GM12872 (cell line): ENCODE results near the gene HEATR5A.

ENCODE experiments used
- TF ChIP-seq, protein P1 (sequence below): IDR thresholded peaks from 3 replicates; pipeline ENCODE4 v1.5.1; 2011; ENCODE audit warnings: low read depth, mild to moderate bottlenecking, low read length, moderate library complexity; ENCODE audit not compliant: insufficient read depth

Gene HEATR5A

DNA sequence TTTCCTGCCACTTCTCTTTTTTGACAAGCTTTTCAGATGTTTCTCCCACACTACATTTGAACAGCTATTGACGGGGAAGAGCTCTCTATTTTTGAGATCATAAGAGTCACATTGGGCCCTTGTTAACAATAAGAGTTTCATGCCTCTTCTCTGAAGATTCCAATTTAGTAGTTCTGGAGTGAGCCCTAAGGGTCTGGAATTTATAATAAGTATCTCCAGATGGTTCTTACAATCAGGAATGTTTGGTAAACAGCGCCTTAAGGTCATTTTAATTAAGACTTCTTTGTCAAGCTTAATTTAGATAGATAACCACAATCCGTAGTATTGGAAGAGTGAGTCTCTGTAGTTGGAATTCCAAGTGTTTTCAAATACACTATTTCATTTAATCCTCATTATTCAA is 152.1 kb downstream of the HEATR5A start:
- TF ChIP-seq, protein P1, sequence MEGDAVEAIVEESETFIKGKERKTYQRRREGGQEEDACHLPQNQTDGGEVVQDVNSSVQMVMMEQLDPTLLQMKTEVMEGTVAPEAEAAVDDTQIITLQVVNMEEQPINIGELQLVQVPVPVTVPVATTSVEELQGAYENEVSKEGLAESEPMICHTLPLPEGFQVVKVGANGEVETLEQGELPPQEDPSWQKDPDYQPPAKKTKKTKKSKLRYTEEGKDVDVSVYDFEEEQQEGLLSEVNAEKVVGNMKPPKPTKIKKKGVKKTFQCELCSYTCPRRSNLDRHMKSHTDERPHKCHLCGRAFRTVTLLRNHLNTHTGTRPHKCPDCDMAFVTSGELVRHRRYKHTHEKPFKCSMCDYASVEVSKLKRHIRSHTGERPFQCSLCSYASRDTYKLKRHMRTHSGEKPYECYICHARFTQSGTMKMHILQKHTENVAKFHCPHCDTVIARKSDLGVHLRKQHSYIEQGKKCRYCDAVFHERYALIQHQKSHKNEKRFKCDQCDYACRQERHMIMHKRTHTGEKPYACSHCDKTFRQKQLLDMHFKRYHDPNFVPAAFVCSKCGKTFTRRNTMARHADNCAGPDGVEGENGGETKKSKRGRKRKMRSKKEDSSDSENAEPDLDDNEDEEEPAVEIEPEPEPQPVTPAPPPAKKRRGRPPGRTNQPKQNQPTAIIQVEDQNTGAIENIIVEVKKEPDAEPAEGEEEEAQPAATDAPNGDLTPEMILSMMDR = no peak

DNA sequence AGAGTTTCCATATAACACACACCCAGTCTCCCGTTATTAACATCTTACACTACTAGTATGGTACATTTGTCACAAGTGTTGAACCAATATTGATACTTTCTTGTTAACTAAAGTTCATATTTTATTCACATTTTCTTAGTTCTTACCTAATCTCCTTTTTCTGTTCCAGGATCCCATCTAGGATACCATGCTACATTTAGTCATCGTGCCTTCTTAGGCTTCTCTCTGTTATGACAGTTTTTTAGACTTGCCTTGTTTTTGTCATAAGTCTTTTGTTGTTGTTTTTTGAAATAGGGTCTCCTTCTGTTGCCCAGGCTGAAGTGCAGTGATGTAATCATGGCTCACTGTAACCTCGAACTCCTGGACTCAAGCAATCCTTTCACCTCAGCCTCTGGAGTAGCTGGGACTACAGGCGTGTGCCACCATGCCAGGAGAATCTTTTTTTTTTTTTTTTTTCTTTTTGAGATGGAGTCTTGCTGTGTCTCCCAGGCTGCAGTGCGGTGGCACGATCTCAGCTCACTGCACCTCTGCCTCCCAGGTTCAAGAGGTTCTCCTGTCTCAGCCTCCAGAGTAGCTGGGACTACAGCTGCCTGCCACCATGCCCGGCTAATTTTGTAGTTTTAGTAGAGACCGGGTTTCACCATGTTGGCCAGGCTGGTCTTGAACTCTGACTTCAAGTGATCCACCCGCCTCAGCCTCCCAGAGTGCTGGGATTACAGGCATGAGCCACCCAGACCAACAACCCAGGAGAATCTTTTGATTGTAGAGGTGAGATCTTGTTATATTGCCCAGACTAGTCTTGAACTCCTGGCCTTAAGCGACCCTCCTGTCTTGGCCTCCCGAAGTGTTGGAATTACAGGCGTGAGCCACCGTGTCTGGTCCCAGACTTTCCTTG is 153.7 kb downstream of the HEATR5A start:
- TF ChIP-seq, protein P1 = no peak

GRCh38 chr14:31265701-31266398 is 154.5 kb downstream of the HEATR5A start:
- TF ChIP-seq, protein P1 = no peak

DNA sequence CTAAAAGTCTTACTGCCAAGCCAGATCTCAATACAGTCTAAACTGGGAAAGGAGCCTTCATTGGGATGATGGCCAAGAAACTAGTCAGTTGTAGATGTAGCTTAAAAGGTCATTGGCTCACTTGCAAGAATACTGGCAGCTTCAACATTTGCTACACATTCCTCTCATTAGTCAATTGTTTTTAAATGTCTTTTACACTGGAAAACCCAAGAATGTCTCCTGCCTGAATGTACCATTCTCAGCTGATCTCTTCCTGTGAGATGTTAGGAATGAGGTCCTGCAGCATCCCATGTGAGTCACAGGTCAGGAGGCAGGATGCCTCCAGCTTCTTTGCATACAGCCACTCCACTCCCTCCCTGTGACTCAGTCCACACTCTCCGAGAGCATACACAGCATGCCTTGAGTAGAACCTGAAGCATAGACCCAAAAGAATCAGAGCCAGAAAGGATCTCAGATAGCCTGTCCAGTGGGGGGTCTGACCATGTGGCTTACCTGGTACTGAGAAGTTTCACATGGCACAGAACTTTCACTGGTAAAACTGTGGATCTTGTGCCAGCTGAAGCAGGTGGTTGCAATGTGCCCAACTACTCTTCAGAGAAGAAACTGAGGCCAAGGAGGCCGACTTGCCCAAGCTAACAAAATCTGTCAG is 156.7 kb downstream of the HEATR5A start:
- TF ChIP-seq, protein P1 = no peak

- TF ChIP-seq, protein P1 = no peak
Measured at GRCh38 chr14:31261859-31262731, 158.3 kb downstream of the HEATR5A start.

GRCh38 chr14:31261523-31261858 is 158.9 kb downstream of the HEATR5A start:
- TF ChIP-seq, protein P1 = no peak
